HCT116 (cell line): ENCODE data around the gene USP2. TPM values are rescaled to one million over a fixed set of nuclear protein-coding genes. Genes with fewer than 3 reads are reported as not detected.

ENCODE experiments used
- ATAC-seq: fragments of 200-7000 bp; cut with Tn5 transposase; 2 replicates; pipeline ENCODE4 v1.9.1; 2020; ENCODE audit warnings: mild to moderate bottlenecking, moderate library complexity
- BruUV-seq: library from RNA; stranded (reverse); fragments of 400-500 nt; replicated peaks from 2 replicates; lab custom pipeline; 2021; lab: Mats Ljungman, UMichigan
- CTCF ChIA-PET: fragments of 300-600 bp; sonication (Branson Sonifier 250); formaldehyde crosslinking; loops from one replicate; lab custom pipeline; 2021; ENCODE audit warnings: antibody characterized with exemption; lab: Charles Lee
- POLR2A ChIA-PET: fragments of 300-600, 350-600 bp; sonication (Branson Sonifier 250); formaldehyde crosslinking; loops from one replicate; lab custom pipeline; 2021; ENCODE audit warnings: antibody characterized with exemption; lab: Charles Lee
- RAD21 ChIA-PET, 2 experiments: fragments of 300-600 bp; sonication (Branson Sonifier 250); formaldehyde crosslinking; loops; one replicate each; lab custom pipeline; 2023; ENCODE audit warnings: low total read pairs in 2 of 2; ENCODE audit not compliant: uncharacterized antibody in 2 of 2, unreplicated experiment in 2 of 2, low non-redundant PET in 1 of 2; lab: Charles Lee
- DNase-seq: peaks from one replicate; pipeline ENCODE4 v3.0.0-alpha.2; 2010; ENCODE audit warnings: low read depth, low spot score
- H2AFZ ChIP-seq: fragments of 200-600 bp; shearing (Covaris generic), sonication (generic); 2 replicates; pipeline ENCODE4 v1.6.1; 2017; ENCODE audit warnings: low read depth, mixed run types, mixed read lengths, antibody characterized with exemption, low read length; ENCODE audit not compliant: poor library complexity, severe bottlenecking
- H3K27ac ChIP-seq: 2 replicates; pipeline ENCODE4 v1.5.1; 2012; ENCODE audit warnings: low read depth, low read length
- H3K27me3 ChIP-seq: fragments of 200-600 bp; sonication (generic); 2 replicates; pipeline ENCODE4 v1.6.1; 2016; ENCODE audit warnings: mixed run types, low read length, mixed read lengths; ENCODE audit not compliant: insufficient read depth
- H3K36me3 ChIP-seq, 2 experiments: fragments of 200-500 bp in 1 of 2; fragments of 200-600 bp in 1 of 2; sonication (Bioruptor generic) in 1 of 2; sonication (generic) in 1 of 2; 2 replicates each; pipeline versions ENCODE4 v1.5.1 to v1.6.1; 2014 to 2016; ENCODE audit warnings: low read length in 2 of 2, inconsistent platforms in 1 of 2, mixed read lengths in 1 of 2, mixed run types in 1 of 2; ENCODE audit not compliant: insufficient read depth in 2 of 2, control insufficient read depth in 1 of 2
- H3K4me1 ChIP-seq, 2 experiments: fragments of 200-600 bp in 1 of 2; sonication (generic) in 1 of 2; 2 replicates each; pipeline versions ENCODE4 v1.5.1 to v1.6.1; 2012 to 2017; ENCODE audit warnings: low read length in 2 of 2, inconsistent platforms in 1 of 2, mild to moderate bottlenecking in 1 of 2, mixed read lengths in 1 of 2, mixed run types in 1 of 2, moderate library complexity in 1 of 2; ENCODE audit not compliant: insufficient read depth in 2 of 2, control insufficient read depth in 1 of 2
- H3K4me2 ChIP-seq: fragments of 200-600 bp; sonication (generic); 2 replicates; pipeline ENCODE4 v1.6.1; 2017; ENCODE audit warnings: mixed run types, low read length, mixed read lengths
- H3K4me3 ChIP-seq, 2 experiments: fragments of 200-600 bp in 1 of 2; sonication (generic) in 1 of 2; replicated peaks in 1 of 2; 2 replicates each; pipeline ENCODE4 v1.5.1; 2011 to 2016; ENCODE audit warnings: low read length in 2 of 2, control low read depth in 1 of 2, low read depth in 1 of 2, mild to moderate bottlenecking in 1 of 2, mixed read lengths in 1 of 2, mixed run types in 1 of 2
- H3K79me2 ChIP-seq: fragments of 200-600 bp; sonication (generic); 2 replicates; pipeline ENCODE4 v1.6.1; 2017; ENCODE audit warnings: mild to moderate bottlenecking, mixed run types, low read length, moderate library complexity, mixed read lengths; ENCODE audit not compliant: insufficient read depth
- H3K9ac ChIP-seq: fragments of 200-600 bp; sonication (generic); 2 replicates; pipeline ENCODE4 v1.6.1; 2016; ENCODE audit warnings: low read length, mixed read lengths
- H3K9me2 ChIP-seq: fragments of 200-600 bp; sonication (generic), shearing (Covaris generic); 2 replicates; pipeline ENCODE4 v1.6.1; 2017; ENCODE audit warnings: mixed run types, mild to moderate bottlenecking, moderate library complexity; ENCODE audit not compliant: insufficient read depth
- H3K9me3 ChIP-seq, 2 experiments: fragments of 200-500 bp in 1 of 2; fragments of 200-600 bp in 1 of 2; sonication (Bioruptor generic) in 1 of 2; sonication (generic) in 1 of 2; 2 replicates each; pipeline ENCODE4 v1.6.1; 2014 to 2017; ENCODE audit warnings: low read length in 2 of 2, mixed read lengths in 2 of 2, inconsistent platforms in 1 of 2, low read depth in 1 of 2, mild to moderate bottlenecking in 1 of 2, mixed run types in 1 of 2, moderate library complexity in 1 of 2; ENCODE audit not compliant: control insufficient read depth in 1 of 2, insufficient read depth in 1 of 2
- H4K20me1 ChIP-seq: fragments of 200-600 bp; sonication (generic), shearing (Covaris generic); 2 replicates; pipeline ENCODE4 v1.6.1; 2017; ENCODE audit warnings: mixed run types, mild to moderate bottlenecking, moderate library complexity; ENCODE audit not compliant: insufficient read depth
- ATF3 ChIP-seq: IDR thresholded peaks from 2 replicates; pipeline ENCODE4 v1.6.1; 2012
- CTCF ChIP-seq, 3 experiments: fragments of 200-600 bp in 1 of 3; sonication (generic) in 1 of 3; IDR thresholded peaks in 2 of 3; conservative IDR thresholded peaks in 1 of 3; 2 replicates each; pipeline ENCODE4 v1.5.1; 2012 to 2017; ENCODE audit warnings: low read depth in 2 of 3, low read length in 2 of 3, antibody characterized with exemption in 1 of 3, borderline replicate concordance in 1 of 3, control low read depth in 1 of 3, mild to moderate bottlenecking in 1 of 3, mixed read lengths in 1 of 3, mixed run types in 1 of 3, moderate library complexity in 1 of 3; ENCODE audit not compliant: insufficient read depth in 1 of 3
- JUND ChIP-seq: IDR thresholded peaks from 2 replicates; pipeline ENCODE4 v1.6.1; 2012
- RAD21 ChIP-seq: IDR thresholded peaks from 2 replicates; pipeline ENCODE4 v1.6.1; 2012; ENCODE audit warnings: low read depth, mild to moderate bottlenecking
- SIN3A ChIP-seq: IDR thresholded peaks from 2 replicates; pipeline ENCODE4 v1.6.1; 2012; ENCODE audit warnings: low read depth
- ZBTB33 ChIP-seq: IDR thresholded peaks from 2 replicates; pipeline ENCODE4 v1.6.1; 2011; ENCODE audit warnings: mild to moderate bottlenecking, low read length, moderate library complexity; ENCODE audit not compliant: insufficient replicate concordance; ENCODE audit errors: extremely low read depth
- intact Hi-C: fragments of 100-400 bp; cut with micrococcal nuclease; formaldehyde crosslinking; loops from 2 replicates; pipeline ENCODE4 v1.10.0; 2022
- total RNA-seq: library from RNA; stranded (reverse); gene quantifications from one replicate; pipeline ENCODE4 v1.2.1, GENCODE V29; 2021; ENCODE audit not compliant: unreplicated experiment
- TF ChIP-seq, protein P1 (sequence below): IDR thresholded peaks from 2 replicates; pipeline ENCODE4 v1.6.1; 2012

The USP2 gene
- total RNA-seq, 1 experiment from 2014 or later = 5.0 TPM

GRCh38 chr11:119378851-119379465, 2.5 kb downstream of the USP2 start (continued):
- TF ChIP-seq SIN3A = no peak
- TF ChIP-seq JUND = no peak
- TF ChIP-seq, protein P1, sequence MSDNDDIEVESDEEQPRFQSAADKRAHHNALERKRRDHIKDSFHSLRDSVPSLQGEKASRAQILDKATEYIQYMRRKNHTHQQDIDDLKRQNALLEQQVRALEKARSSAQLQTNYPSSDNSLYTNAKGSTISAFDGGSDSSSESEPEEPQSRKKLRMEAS = no peak

DNA sequence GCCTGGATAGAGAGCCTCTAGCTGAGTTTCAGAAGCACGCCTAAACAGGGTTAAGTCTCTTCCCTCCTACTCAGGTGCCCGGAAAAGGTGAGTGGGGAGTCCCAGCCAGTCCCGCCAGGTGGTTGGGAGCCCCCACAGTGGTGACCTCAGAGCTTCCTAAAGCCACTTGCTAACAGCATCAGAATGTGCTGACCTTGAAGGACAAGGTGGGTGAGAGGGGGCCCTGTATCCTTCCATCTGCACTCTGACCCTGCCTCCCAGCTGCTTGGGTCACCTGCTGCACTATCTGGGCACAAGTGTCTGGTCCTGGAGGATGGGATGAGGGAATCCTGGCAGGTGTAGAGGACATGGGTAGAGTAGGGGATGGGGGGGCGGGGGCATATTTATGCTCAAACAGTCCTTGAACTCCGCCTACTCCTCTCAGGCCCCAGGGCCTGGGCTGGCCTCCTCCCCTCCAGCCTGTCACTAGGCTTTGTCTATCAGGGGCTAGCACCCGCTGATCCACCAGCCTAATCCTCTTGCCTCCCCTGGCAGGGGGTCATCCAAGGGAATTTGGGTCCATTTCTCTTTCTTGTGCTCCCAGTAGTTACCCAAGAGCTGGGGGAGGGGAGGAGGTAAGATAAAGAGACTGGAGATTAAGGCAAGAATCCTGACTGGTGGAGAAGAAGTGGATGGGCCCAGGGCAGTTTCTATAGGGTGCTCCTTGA, 3.4 kb downstream of the USP2 start:
- Histone ChIP-seq H3K9ac (no peak overlapping the region), H2AFZ (no peak overlapping the region), H3K4me3 (no peak overlapping the region), H3K36me3 (no peaks in the 10 kb centered on the region), H3K79me2 (no peaks in the 10 kb centered on the region), H4K20me1 (no peaks in the 10 kb centered on the region), H3K9me2 (no peaks in the 10 kb centered on the region), H3K27ac (no peak overlapping the region), H3K9me3 (no peaks in the 10 kb centered on the region), H3K4me2 (0 out of 2 replicates have a peak overlapping the region, but pooled peaks have one; percentile 8), H3K4me1 (peaks cover 6 to 36% of the 10 kb centered on the region in 2 experiments; a peak in 3 of 4 replicates), H3K27me3 (no peaks in the 10 kb centered on the region)
- BruUV-seq = no TSS peak
- ChIA-PET POLR2A (no interaction called here), RAD21 (no interaction called here), CTCF (interaction anchor here (0.7 kb wide), 1 partner anchor 22 kb away, joined by 3 read pairs; no protein-coding TSS in a partner anchor)
- intact Hi-C loops = no loop called here
- DNase-seq (no peak), ATAC-seq (no peak)
- TF ChIP-seq ATF3 = no peak
- TF ChIP-seq RAD21 = no peak
- no peak for TF ChIP-seq CTCF (IDR thresholded peaks at IDR 0.05 in 2 of 3, conservative IDR thresholded peaks at IDR 0.05 in 1 of 3; ENCODE audit: borderline replicate concordance in 1 of 3, insufficient read depth in 1 of 3, low read depth in 2 of 3, low read length in 2 of 3)
- no peak for TF ChIP-seq ZBTB33
